Chondrocyte (in vitro differentiated cells): Measurements from ENCODE around the gene PRTN3. TPM values are rescaled to one million over a fixed set of nuclear protein-coding genes. Genes with fewer than 3 reads are reported as not detected.

Experiments
- DNase-seq: peaks from one replicate; pipeline ENCODE4 v3.0.0; 2021; ENCODE audit warnings: mixed read lengths, low spot score
- H3K27ac Mint-ChIP-seq: one replicate; pipeline ENCODE4 v1.8.0; 2021; ENCODE audit warnings: mild to moderate bottlenecking, moderate library complexity, mixed read lengths; ENCODE audit not compliant: unreplicated experiment
- H3K27me3 Mint-ChIP-seq: 2 replicates; pipeline ENCODE4 v1.8.0; 2021; ENCODE audit warnings: low read depth, mixed read lengths
- H3K36me3 Mint-ChIP-seq: 2 replicates; pipeline ENCODE4 v1.8.0; 2021; ENCODE audit warnings: low read depth, mixed read lengths
- H3K4me1 Mint-ChIP-seq: 2 replicates; pipeline ENCODE4 v1.8.0; 2021; ENCODE audit warnings: low read depth, mild to moderate bottlenecking, mixed read lengths
- H3K4me3 Mint-ChIP-seq: one replicate; pipeline ENCODE4 v1.8.0; 2021; ENCODE audit warnings: mild to moderate bottlenecking, moderate library complexity, mixed read lengths; ENCODE audit not compliant: unreplicated experiment
- H3K9me3 Mint-ChIP-seq: 2 replicates; pipeline ENCODE4 v1.8.0; 2021; ENCODE audit warnings: low read depth, mixed read lengths
- CTCF ChIP-seq: fragments of 200-600 bp; sonication (generic); IDR thresholded peaks from 2 replicates; pipeline ENCODE4 v1.5.0; 2021; ENCODE audit warnings: antibody characterized with exemption, mild to moderate bottlenecking, moderate library complexity
- total RNA-seq: library from RNA; stranded (reverse); gene quantifications from 3 replicates; pipeline ENCODE4 v1.2.1, GENCODE V29; 2021

The PRTN3 gene
- total RNA-seq, 1 donor from 2014 or later = not detected

DNA sequence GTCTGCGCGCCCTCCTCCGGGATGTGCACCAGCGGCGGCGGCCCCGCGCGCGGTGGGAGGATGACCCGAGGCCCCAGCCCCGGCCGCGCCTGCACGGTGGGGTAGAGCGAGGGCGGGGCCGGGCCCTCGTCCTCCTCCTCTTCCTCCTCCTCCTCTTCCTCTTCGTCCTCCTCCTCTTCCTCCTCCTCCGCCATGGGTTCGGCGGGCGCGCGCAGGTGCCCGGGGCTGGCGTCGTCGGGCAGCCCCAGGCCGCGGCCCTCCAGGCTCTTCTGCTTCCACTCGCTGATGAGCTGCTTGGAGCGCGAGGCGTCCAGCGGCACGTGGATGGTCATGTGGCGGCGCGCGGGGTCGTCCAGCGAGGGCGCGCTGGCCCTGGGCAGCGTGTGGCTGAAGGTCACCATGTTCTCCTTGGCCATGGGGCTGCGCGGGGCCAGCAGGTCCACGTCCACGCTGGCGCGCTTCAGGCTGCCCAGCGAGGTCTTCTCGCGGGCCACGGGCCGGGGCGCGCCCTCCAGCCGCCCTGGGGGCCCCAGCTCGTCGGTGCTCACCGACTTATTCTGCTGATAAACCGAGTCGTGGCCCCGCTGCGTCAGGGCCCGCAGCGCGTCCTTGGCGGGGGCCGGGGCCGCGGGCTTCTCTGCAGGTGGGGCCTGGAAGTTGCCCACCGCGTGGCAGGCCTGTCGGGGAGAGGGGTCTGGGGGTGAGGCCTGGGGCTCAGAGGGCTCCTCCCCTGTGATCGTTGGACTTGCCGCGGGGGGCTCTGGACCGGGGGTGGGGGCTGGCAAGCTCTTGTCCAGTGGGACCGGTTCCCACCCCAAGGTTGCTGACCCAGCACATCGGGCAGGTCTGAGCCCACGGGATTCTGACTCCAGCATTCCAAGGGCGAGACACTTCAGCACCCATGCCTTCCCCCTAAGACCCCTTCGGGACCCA lies 27.3 kb upstream of the PRTN3 start:
- Mint-ChIP-seq H3K27me3 (no peaks in the 10 kb centered on the region), H3K36me3 (peaks cover 18% of the 10 kb centered on the region), H3K4me3 (no peak overlapping the region), H3K27ac (no peak overlapping the region), H3K4me1 (no peaks in the 10 kb centered on the region), H3K9me3 (peaks cover 4% of the 10 kb centered on the region)
- no peak for DNase-seq
- TF ChIP-seq CTCF = no peak

DNA sequence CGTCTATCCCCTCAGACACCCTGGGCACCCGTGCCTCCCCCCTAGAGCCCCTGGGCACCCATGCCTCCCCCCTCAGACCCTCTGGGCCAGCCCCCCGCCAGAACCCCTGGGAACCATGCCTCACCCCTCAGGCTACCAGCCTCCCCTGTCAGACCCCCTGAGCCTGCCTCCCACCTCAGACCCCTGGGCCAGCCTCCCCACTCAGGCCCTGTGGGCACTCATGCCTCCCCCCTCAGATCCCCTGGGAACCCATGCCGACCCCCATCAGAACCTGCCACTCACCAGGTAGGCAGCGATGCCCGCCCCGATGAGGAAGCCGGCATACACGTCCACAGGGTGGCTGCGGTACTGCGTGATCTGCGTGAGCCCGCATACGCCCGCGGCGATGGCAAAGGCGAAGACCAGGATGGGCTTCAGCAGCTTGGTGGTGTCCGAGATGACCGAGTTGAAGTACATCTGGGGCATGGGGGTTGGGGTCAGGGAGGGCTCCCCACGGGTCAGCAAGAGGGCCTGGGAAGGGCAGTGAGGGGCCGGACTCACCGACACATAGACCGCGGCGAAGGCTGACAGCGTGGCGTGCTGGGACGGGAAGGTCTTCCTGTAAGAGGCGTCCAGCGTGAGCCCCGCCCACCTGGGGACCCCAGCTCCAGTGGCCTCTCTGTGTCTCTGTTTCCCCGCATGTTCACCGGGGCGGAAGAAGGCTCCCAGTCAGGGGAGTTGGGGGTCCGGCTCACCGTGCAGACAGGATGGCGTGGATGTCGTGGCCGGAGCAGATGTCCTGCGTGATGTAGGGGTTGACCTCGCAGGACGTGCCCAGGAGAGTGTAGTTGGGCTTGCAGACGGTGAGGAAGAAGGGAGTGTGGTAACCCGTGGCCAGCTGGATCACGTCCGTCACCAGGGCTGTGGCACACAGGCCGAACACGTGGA lies 26.4 kb upstream of the PRTN3 start:
- no peak for DNase-seq
- H3K4me3 Mint-ChIP-seq = no peak overlapping the region
- no peaks in the 10 kb centered on the region for H3K27me3 Mint-ChIP-seq
- no peaks in the 10 kb centered on the region for H3K4me1 Mint-ChIP-seq
- H3K27ac Mint-ChIP-seq = peak overlapping the region; percentile 12
- no peak for TF ChIP-seq CTCF
- H3K9me3 Mint-ChIP-seq = peaks cover 4% of the 10 kb centered on the region
- peaks cover 18% of the 10 kb centered on the region for H3K36me3 Mint-ChIP-seq

GRCh38 chr19:815079-815774 lies 25.6 kb upstream of the PRTN3 start:
- Mint-ChIP-seq H3K27me3 (no peaks in the 10 kb centered on the region), H3K9me3 (peaks cover 4% of the 10 kb centered on the region), H3K36me3 (peaks cover 13% of the 10 kb centered on the region), H3K4me1 (no peaks in the 10 kb centered on the region), H3K4me3 (no peak overlapping the region), H3K27ac (no peak overlapping the region)
- no peak for TF ChIP-seq CTCF
- DNase-seq = no peak

DNA sequence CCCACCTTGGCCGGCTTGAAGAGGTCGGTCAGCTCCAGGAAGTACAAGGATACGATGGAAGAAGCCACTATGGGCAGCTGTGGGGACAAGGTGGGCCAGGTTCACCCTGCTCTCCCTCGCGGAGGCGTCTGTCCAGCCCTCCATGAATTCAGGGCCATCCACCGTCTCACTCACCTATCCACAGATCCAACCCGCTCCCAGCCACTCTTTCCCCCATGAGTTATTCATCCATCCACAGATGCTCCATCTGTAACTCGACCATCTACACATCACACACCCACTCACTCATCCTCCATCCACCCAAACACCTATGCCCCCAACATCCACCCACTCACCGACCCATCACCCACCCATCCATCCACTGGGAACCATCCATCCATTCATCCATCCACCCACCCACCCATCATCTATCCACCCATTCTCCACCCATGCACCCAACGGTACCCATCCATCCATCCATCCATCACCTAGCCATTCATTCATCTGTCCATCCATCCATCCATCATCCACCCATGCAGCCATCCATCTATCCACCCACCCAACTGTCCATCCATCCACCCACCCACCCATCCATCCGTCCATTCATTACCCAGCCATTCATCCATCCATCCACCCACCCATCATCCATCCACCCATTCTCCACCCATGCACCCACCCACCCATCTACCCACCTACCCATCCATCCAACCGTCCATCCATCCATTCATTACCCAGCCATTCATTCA lies 24.9 kb upstream of the PRTN3 start:
- peaks cover 4% of the 10 kb centered on the region for H3K9me3 Mint-ChIP-seq
- no peak overlapping the region for H3K27ac Mint-ChIP-seq
- DNase-seq = no peak
- no peaks in the 10 kb centered on the region for H3K4me1 Mint-ChIP-seq
- peaks cover 11% of the 10 kb centered on the region for H3K36me3 Mint-ChIP-seq
- no peak overlapping the region for H3K4me3 Mint-ChIP-seq
- H3K27me3 Mint-ChIP-seq = no peaks in the 10 kb centered on the region
- no peak for TF ChIP-seq CTCF
